NT2/D1 (cell line): ENCODE measurements around the gene ZFAND5.

Experiments used
- SUZ12 ChIP-seq: IDR thresholded peaks from 2 replicates; pipeline ENCODE4 v1.6.1; 2011; ENCODE audit not compliant: insufficient read length, insufficient read depth; ENCODE audit errors: extremely low read depth
- YY1 ChIP-seq: IDR thresholded peaks from 2 replicates; pipeline ENCODE4 v1.6.1; 2011; ENCODE audit not compliant: insufficient read length, insufficient read depth
- ZNF274 ChIP-seq: IDR thresholded peaks from 2 replicates; pipeline ENCODE4 v1.6.1; 2011; ENCODE audit warnings: mild to moderate bottlenecking, low read depth, low read length

GRCh38 chr9:72410214-72410613 lies 45.2 kb upstream of the ZFAND5 start:
- no peak for TF ChIP-seq ZNF274
- TF ChIP-seq YY1: no peak
- TF ChIP-seq SUZ12: no peak
